Raji (cell line): ENCODE data around the gene MXD3.

Experiments
- POLR2A ChIP-seq: IDR thresholded peaks from 2 replicates; pipeline ENCODE4 v1.6.1; 2011; ENCODE audit warnings: low read depth, low read length, control low read depth; ENCODE audit not compliant: insufficient read depth

MXD3 gene

GRCh38 chr5:177302354-177303110, 9.2 kb downstream of the MXD3 start:
- no peak for TF ChIP-seq POLR2A

DNA sequence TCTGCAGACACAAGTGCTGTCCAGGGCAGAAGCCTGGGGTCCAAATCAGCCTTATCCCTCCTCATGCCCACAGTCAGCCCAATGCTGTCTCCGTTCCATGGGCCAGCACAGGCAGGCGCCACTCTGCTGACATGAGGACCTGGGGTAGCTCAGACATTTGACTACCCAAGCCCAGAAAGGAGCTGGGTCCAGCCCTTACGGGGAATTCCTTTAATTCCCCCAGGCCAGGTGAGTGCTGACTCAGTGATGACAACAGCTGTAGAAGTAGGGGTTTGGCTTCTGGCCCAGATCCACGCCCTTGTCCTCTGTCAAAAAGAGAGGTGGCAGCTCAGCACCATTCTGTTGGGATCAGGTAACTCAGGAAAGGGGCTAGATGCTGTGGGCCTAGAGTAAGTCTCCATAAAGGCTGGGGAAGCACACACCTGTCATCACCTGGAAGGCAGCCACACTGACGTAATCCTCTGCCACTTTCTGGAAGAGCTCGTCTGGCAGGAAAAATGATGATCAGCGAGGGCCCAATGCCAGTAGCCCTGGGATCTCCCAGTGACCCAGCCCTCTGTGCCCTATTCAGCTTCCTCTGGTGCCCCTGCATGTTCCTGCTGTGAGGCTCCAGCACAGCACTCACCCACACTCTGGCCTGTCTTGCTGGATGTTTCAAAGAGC, 10.1 kb downstream of the MXD3 start:
- TF ChIP-seq POLR2A, result no peak

DNA sequence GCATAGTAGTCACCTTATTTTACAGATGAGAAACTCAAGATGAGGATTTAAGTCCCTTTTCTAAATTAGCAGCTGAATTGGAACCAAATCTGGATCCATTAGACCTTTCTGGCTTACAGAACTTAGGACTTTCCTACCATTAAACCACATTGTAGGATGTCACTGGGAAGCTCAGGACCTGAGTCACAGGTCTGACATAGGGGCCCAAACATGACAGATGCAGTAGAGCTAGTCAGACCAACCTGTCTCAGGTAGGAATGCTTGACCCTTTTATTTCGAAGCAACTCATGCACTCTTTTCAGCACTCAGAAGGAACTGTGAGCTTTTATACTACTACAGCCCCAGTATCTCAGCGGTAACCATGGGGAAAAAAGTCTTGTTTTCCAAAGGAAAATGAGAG, 10.7 kb downstream of the MXD3 start:
- TF ChIP-seq POLR2A, result no peak

DNA sequence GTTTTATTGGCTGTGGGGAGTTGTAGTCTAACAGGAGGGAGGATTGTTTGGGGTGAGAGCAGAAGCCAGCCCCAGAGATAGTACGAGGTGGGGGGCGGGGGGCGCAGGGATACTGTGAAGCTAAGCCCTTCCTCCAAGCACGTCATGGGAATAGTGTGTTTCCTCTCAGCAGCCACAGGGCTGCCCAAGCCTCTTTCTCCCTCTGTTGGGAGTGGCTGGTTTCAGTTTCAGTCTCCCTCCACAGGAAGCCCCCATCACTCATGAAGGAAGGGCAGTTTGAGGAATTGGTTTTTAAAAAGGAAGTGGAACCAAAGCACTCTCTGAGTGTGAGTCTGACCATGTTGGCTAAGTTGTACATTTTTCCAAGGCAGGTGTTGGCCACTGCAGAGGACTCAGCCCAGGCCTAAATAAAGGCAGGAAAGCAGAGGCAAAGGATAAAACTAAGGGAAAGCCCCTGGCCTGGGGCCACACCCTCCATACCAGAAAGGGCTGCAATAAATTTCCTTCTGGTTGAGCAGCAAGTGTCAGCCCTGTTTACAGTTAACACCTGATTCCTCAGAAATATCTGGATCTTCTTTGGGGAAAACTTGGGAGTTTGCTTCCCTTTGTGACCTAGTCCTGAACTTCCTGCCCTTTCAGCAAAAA, 11.3 kb downstream of the MXD3 start:
- TF ChIP-seq POLR2A, result no peak

- no peak for TF ChIP-seq POLR2A
Measured at GRCh38 chr5:177299697-177300096, 12.0 kb downstream of the MXD3 start.

- no peak for TF ChIP-seq POLR2A
Measured at GRCh38 chr5:177297922-177298321, 13.8 kb downstream of the MXD3 start.

GRCh38 chr5:177296581-177296980, 15.1 kb downstream of the MXD3 start:
- no peak for TF ChIP-seq POLR2A

DNA sequence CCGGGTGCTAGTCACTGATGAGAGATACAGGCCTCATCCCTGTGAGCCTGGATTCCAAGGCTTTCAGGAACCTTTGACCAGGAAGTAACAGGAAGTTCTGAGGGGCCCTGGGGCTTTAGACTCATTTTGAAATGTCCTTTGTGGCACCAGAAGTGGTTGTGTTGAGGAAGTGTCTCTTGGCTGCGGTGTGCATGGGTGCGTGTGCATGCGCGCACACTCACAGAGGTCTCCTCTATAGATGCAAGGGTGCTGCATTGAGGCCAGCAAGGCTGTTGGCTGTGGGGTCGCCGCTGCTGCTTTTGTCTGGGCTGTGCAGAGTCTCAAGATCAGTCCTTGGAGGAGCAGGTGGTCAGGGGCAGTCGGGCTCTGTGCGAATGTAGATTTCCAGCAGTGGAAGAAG, 15.8 kb downstream of the MXD3 start:
- no peak for TF ChIP-seq POLR2A

GRCh38 chr5:177294632-177295031, 17.1 kb downstream of the MXD3 start:
- TF ChIP-seq POLR2A, result no peak

DNA sequence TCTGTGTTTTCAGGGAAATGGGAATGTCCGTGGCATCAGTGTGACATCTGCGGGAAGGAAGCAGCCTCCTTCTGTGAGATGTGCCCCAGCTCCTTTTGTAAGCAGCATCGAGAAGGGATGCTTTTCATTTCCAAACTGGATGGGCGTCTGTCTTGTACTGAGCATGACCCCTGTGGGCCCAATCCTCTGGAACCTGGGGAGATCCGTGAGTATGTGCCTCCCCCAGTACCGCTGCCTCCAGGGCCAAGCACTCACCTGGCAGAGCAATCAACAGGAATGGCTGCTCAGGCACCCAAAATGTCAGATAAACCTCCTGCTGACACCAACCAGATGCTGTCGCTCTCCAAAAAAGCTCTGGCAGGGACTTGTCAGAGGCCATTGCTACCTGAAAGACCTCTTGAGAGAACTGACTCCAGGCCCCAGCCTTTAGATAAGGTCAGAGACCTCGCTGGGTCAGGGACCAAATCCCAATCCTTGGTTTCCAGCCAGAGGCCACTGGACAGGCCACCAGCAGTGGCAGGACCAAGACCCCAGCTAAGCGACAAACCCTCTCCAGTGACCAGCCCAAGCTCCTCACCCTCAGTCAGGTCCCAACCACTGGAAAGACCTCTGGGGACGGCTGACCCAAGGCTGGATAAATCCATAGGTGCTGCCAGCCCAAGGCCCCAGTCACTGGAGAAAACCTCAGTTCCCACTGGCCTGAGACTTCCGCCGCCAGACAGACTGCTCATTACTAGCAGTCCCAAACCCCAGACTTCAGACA, 17.7 kb downstream of the MXD3 start:
- TF ChIP-seq POLR2A, result no peak

DNA sequence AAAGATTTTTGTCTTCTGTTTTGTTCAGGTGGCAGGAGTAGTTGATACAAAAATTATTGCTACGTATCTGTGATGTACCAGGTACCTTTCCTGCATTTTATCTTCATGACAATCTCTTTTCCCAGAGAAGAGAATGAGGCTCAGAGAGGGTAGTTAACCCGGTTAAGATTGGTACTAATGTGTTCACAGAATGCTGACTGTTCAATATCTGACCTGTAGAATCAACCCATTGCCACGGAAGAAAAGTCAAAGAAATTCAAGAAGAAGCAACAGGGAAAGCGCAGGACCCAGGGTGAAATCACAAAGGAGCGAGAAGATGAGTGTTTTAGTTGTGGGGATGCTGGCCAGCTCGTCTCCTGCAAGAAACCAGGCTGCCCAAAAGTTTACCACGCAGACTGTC, 20.0 kb downstream of the MXD3 start:
- TF ChIP-seq POLR2A, result no peak

GRCh38 chr5:177290816-177291596, 20.7 kb downstream of the MXD3 start:
- TF ChIP-seq POLR2A, result no peak

DNA sequence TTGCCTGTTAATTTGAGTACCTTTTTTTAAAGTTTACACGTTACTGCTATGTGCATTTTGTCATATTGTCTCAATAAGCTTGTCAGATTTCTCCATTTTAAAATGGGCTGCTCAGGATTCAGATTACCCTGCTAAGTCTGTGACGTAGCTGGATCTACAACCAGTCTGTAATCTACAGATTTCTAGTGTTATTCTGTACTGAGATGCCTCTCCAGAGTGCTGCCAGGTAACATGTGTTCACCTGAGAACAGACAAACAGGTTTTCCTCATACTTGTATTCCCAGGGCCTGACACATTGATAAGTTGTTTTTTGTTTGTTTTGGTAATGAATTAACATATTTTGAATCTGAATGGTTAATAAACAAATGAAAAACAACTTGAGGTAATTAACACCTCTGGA, 23.5 kb downstream of the MXD3 start:
- no peak for TF ChIP-seq POLR2A

GRCh38 chr5:177276886-177277285, 34.8 kb downstream of the MXD3 start:
- TF ChIP-seq POLR2A, result no peak

- TF ChIP-seq POLR2A, result no peak
Measured at GRCh38 chr5:177275883-177276282, 35.8 kb downstream of the MXD3 start.
